Prostate gland (tissue), 2 donors: ENCODE data around the gene HTR2B.

ENCODE experiments used
- POLR2A ChIP-seq: fragments of 450-650 bp; IDR thresholded peaks from one replicate; pipeline ENCODE4 v1.6.1; 2016; ENCODE audit warnings: antibody characterized with exemption, mild to moderate bottlenecking
- POLR2AphosphoS5 ChIP-seq: sonication (generic); formaldehyde crosslinking; IDR thresholded peaks from one replicate; pipeline ENCODE4 v1.6.1; 2017; ENCODE audit warnings: antibody characterized with exemption
- TF ChIP-seq, protein P1 (sequence below), 4 experiments: fragments of 200-600 bp in 2 of 4; fragments of 450-650 bp in 2 of 4; sonication (generic) in 2 of 4; IDR thresholded peaks; 1 replicate in 3 of 4; 2 replicates in 1 of 4; pipeline ENCODE4 v1.5.1; 2016 to 2019; ENCODE audit warnings: antibody characterized with exemption in 4 of 4, mild to moderate bottlenecking in 2 of 4, moderate library complexity in 2 of 4

DNA sequence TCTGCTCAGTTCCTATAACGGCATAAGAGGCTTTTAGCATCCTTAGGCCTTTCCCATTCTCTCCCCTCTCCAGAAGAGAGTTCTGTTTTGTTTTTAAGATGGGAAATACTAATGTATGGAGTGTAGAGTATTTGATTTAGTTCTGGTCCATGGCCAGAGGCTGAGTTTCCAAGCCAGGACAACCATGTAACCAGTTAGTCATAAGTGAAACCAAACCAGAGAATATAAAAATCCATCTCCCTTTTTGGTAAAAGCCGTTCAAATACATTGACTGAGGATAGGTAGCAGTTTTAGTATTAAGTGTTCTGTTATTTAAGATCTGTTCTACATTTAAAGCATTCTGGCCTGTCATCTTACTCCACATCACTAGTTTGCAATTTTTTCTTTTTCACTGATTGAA, 65.1 kb downstream of the HTR2B start:
- no peak for TF ChIP-seq POLR2AphosphoS5
- TF ChIP-seq, protein P1, sequence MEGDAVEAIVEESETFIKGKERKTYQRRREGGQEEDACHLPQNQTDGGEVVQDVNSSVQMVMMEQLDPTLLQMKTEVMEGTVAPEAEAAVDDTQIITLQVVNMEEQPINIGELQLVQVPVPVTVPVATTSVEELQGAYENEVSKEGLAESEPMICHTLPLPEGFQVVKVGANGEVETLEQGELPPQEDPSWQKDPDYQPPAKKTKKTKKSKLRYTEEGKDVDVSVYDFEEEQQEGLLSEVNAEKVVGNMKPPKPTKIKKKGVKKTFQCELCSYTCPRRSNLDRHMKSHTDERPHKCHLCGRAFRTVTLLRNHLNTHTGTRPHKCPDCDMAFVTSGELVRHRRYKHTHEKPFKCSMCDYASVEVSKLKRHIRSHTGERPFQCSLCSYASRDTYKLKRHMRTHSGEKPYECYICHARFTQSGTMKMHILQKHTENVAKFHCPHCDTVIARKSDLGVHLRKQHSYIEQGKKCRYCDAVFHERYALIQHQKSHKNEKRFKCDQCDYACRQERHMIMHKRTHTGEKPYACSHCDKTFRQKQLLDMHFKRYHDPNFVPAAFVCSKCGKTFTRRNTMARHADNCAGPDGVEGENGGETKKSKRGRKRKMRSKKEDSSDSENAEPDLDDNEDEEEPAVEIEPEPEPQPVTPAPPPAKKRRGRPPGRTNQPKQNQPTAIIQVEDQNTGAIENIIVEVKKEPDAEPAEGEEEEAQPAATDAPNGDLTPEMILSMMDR (IDR thresholded peaks at IDR 0.05) = no peak
- TF ChIP-seq POLR2A = no peak
